OCI-LY3 (cell line): ENCODE results near the gene IGSF3.

Source experiments
- CTCF ChIP-seq: fragments of 200-600, 300-600 bp; sonication (generic); IDR thresholded peaks from 2 replicates; pipeline ENCODE4 v1.5.1; 2014; ENCODE audit warnings: antibody characterized with exemption, low read length, low read depth
- EZH2phosphoT487 ChIP-seq: fragments of 200-600 bp; shearing (Covaris generic); IDR thresholded peaks from 2 replicates; pipeline ENCODE4 v1.6.1; 2018; ENCODE audit warnings: antibody characterized with exemption, mixed run types, low read depth

DNA sequence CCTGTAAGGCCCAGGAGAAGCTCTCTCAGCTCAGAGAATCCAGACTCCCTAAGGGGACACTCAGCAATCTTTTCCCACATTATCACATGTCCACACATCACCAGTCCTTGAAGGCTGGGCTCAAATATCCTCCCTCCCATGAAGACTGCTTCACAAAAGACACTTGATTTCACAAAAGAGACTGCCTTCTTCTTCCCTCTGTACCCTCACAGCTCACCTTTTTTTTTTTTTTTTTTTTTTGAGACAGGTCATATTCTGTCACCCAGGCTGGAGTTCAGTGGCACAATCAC lies 98.2 kb downstream of the IGSF3 start:
- no peak for TF ChIP-seq CTCF
- no peak for TF ChIP-seq EZH2phosphoT487
